Neural cell (in vitro differentiated cells): ENCODE results near the gene DNAJB4.

ENCODE experiments used
- CTCF ChIP-seq: fragments of 450-650 bp; IDR thresholded peaks from 2 replicates; pipeline ENCODE4 v1.5.1; 2014; ENCODE audit warnings: antibody characterized with exemption, mild to moderate bottlenecking, moderate library complexity; ENCODE audit not compliant: poor library complexity, severe bottlenecking
- EZH2 ChIP-seq: fragments of 200-600, 300-800 bp; shearing (Covaris generic), sonication (generic); IDR thresholded peaks from 2 replicates; pipeline ENCODE4 v1.6.1; 2014; ENCODE audit warnings: antibody characterized with exemption, low read length, borderline replicate concordance, mild to moderate bottlenecking; ENCODE audit not compliant: insufficient read depth, poor library complexity, severe bottlenecking
- MXI1 ChIP-seq: fragments of 450-650 bp; conservative IDR thresholded peaks from 2 replicates; pipeline ENCODE4 v1.6.1; 2014; ENCODE audit warnings: antibody characterized with exemption, mild to moderate bottlenecking; ENCODE audit not compliant: poor library complexity, severe bottlenecking
- POLR2AphosphoS5 ChIP-seq: IDR thresholded peaks from 2 replicates; pipeline ENCODE4 v1.6.1; 2012
- RAD21 ChIP-seq: fragments of 450-650 bp; conservative IDR thresholded peaks from 2 replicates; pipeline ENCODE4 v1.6.1; 2014; ENCODE audit warnings: antibody characterized with exemption, mild to moderate bottlenecking, moderate library complexity
- REST ChIP-seq: IDR thresholded peaks from 2 replicates; pipeline ENCODE4 v1.6.1; 2012; ENCODE audit warnings: borderline replicate concordance
- SMC3 ChIP-seq: fragments of 450-650 bp; conservative IDR thresholded peaks from 2 replicates; pipeline ENCODE4 v1.6.1; 2014; ENCODE audit warnings: antibody characterized with exemption, mild to moderate bottlenecking, moderate library complexity; ENCODE audit not compliant: poor library complexity

GRCh38 chr1:78049396-78049795, 44.7 kb downstream of the DNAJB4 start:
- no peak for TF ChIP-seq REST
- no peak for TF ChIP-seq EZH2
- no peak for TF ChIP-seq CTCF
- no peak for TF ChIP-seq POLR2AphosphoS5
- TF ChIP-seq MXI1, result no peak
- no peak for TF ChIP-seq SMC3
- TF ChIP-seq RAD21, result no peak
